AG09319 (cell line): ENCODE measurements around the gene DPY30.

Experiments
- DNase-seq: peaks from one replicate; pipeline ENCODE4 v3.0.0-alpha.2; 2010; ENCODE audit warnings: low read depth; ENCODE audit errors: extremely low read depth
- CTCF ChIP-seq: IDR thresholded peaks from 2 replicates; pipeline ENCODE4 v1.5.1; 2011; ENCODE audit warnings: low read depth, mild to moderate bottlenecking, inconsistent platforms, low read length, moderate library complexity

The DPY30 gene

GRCh38 chr2:32005371-32005976 lies 34.1 kb downstream of the DPY30 start:
- TF ChIP-seq CTCF, result no peak
- DNase-seq, result no peak

GRCh38 chr2:32003791-32004190 lies 35.8 kb downstream of the DPY30 start:
- no peak for DNase-seq
- no peak for TF ChIP-seq CTCF

GRCh38 chr2:32002406-32002805 lies 37.2 kb downstream of the DPY30 start:
- TF ChIP-seq CTCF, result no peak
- DNase-seq, result no peak

DNA sequence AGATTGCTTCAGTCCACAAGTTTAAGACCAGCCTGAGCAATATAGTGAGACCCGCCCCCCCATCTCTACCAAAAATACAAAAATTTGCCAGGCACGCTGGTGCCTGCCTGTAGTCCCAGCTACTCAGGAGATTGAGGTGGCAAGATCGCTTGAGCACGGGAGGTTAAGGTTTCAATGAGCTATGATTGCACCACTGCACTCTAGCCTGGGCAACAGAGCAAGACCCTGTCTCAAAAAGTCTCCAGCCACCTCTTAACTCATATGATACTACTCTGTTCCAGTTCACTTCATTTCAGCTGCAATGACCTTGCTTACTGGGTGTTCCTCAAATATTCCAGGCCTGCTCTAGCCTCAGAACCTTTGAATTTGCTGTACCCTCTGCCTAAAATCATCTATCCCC lies 40.2 kb downstream of the DPY30 start:
- no peak for DNase-seq
- TF ChIP-seq CTCF, result no peak

DNA sequence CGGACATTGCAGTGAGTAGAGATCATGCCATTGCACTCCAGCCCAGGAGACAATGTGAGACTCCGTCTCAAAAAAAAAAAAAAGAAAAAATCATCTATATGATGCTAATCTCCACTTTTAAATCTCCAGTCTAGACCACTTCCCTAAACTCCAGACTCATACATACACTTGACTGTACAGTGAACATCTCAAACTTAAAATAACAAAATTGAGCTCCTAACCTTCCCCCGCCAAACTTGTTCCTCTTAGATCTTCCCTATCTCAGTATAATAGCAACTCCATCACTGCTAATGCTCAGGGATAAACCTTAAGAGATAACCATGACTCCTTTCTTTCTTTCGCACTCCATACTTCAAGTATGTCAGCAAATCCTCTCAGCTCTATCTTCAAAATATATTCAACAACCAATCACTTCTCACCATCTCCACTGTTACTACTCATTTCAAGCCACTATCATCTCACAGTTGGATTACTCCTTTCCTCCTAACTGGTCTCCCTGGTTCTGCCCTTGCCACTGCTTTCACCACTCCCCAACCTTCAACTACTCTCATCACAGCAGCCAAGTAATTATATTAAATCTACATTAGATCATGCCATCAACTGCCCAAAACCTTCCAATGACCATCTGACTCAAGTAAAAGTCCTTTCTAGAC lies 40.7 kb downstream of the DPY30 start:
- no peak for TF ChIP-seq CTCF

GRCh38 chr2:31997653-31998052 lies 42.0 kb downstream of the DPY30 start:
- TF ChIP-seq CTCF, result no peak
- DNase-seq, result no peak

More for the DNA sequence above, 40.7 kb downstream of the DPY30 start:
- DNase-seq, result no peak

DNA sequence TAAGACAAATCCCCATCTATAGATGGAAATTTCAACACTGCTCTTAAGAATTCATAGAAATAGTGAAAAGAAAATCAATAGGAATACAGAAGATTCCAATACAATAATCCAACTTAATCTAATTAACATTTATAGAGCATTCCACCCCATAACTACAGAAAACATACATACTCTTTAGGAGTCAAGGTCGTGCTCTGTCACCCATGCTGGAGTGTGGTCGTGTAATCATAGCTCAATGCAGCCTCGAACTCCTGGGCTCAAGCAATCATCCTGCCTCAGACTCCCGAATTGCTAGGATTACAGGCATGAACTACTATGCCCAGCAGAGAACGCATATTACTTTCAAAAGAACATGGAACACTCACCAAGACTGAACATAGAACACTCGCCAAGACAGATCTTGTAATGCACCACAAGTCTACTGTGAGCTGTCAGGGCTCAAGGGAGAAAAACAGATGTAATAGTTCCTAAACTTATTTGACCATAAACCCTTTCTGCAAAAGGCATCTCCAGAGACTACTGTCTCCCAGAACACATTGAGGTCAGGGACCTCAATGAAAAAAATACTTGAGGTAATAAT lies 42.9 kb downstream of the DPY30 start:
- no peak for DNase-seq
- no peak for TF ChIP-seq CTCF
